Activated effector memory CD4-positive, alpha-beta T cell treated with anti-CD3 and anti-CD28 coated beads, Interleukin-2, amount 50 U/mL, for 16 hours (primary cell): ENCODE measurements around the gene BRINP3.

Source experiments
- DNase-seq: peaks from one replicate; pipeline ENCODE4 v3.0.0-alpha.2; 2020

The BRINP3 gene

DNA sequence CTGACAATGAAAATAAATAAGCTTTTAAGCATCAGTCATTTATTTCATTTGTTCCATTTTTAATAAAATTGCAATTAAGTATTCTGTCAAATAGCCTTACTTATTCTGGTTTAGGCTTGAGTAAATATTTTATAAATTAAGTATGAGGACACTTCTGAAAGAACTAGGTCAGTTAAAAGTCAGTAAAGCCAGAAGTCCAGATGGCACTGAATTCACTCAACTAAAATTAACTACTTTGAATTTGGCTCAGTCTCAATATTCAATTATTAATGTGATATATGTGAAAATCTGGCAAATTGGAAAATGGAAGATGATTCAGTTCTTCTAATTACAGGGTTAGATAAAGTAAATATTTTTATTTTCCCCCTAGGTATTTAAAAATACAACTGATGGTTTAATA lies 174.2 kb downstream of the BRINP3 start:
- DNase-seq = no peak

DNA sequence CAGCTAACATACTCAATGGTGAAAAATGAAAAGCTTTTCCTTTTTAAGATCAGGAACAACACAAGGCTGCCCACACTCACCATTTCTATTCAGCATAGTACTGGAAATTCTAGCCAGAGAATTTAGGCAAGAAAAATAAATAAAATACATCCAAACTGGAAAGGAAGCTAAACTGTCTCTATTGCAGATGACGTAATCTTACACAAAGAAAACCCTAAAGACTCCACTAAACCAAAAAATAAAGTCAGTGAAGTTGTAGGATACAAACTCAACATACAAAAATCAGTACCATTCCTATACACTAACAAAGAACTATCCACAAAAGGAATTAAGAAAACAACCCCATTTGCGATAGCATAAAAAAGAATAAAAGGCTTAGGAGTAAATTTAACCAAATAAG lies 181.2 kb downstream of the BRINP3 start:
- DNase-seq = no peak

DNA sequence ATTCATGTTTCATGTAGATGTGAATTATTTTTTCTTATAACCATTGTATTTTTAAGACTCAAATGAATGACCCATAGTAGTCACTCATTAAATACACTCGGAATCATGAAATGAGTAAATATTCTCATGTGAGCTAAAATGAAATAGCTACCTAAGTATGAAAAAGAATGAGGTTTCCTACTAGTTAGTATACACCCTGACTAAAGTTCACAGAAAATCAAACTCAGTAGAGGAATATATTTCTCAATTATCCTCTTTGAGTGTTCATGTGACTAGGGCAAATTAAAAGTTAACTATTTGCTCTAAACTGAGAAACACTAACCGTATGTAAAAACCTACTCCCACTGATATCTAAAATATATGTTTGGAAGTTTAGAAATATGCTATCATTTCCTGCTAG lies 187.8 kb downstream of the BRINP3 start:
- DNase-seq = no peak

DNA sequence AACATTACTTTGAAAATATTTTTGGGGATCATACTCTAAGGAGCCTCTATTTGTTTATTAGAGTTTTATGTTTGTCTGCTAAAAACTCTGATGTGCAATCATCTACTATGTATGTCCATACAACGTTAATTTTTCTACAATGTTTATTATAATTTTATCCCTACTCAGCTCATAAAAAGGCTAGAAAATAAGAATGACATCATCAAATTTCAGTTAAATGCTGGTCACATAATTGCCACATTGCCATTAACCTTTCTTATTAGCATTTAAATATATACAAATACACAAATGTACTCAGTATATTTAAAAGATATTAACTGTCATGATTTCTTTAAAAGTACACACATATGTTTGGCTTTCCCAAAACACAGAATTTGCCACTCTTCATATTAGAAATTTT lies 191.6 kb downstream of the BRINP3 start:
- no peak for DNase-seq

DNA sequence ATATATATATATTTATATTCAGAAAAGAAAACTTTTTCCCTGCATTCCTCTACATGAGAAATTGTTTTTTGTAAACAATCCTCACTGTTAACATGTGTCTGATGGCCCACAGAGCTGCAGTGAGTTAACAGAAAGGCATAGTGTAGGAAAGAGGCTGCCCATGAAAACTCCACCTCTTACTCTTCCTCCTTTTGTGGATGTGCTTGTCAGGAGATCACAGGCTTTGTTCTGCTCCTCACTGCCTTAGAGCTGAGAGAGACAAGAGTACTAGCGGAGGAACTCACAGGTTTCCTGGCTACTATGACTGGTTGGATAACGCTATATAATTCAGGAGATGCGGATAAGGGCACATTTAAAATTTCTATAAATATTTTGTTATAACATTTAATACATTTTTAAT lies 200.6 kb downstream of the BRINP3 start:
- DNase-seq = no peak

DNA sequence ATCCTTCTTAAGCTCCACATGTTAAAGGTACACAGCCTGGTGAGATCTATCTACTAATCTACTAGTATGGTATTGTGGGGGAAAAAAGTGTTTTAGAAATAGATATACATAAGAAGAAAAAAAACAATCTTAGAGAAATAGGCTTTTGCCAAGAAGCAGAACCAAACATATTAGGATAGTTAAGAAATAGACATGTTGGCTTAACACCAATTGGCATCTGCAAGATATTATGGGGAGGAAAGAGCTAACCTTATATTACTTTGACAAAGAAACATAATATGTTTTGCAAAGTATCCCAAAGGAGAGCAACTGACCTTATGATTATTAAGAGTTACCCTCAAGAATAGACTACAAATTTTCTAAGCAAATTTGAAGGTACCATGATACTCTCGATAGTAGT lies 202.9 kb downstream of the BRINP3 start:
- DNase-seq = no peak

DNA sequence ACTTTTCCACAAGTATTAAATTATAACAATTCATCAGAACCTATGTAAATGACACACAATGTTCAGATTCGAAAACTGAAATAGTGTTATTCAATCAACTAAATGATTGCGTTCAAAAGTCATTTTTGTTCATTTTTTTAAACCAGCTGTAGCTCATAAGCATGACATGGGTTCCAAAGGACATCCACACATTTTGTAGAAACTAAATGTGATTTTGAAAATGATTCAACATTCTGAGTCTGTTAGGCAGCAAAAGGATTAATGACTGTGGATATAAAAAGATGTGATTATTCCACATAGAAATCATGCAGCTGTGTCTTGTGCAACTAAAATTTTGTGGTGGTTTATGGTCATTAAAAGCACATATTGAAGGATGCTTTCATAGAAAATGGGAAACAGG lies 204.5 kb downstream of the BRINP3 start:
- DNase-seq = no peak

DNA sequence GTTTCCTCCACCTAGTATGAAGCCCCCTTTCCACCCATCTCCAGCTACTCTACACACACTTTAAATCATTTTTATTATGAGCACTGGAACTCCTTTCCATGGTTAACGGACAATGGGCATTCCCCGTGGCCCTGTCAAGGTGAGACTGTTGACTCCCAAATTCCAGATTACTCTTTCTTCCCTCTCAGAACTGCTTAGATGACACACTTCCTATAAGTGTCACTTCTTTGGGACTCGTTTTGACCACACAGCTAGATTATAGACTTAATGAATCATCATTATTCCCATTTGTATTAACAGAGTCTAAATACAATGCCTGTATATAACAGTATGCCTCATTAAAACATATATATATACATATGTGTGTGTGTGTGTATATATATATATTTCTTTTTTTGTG lies 215.1 kb downstream of the BRINP3 start:
- DNase-seq = no peak

DNA sequence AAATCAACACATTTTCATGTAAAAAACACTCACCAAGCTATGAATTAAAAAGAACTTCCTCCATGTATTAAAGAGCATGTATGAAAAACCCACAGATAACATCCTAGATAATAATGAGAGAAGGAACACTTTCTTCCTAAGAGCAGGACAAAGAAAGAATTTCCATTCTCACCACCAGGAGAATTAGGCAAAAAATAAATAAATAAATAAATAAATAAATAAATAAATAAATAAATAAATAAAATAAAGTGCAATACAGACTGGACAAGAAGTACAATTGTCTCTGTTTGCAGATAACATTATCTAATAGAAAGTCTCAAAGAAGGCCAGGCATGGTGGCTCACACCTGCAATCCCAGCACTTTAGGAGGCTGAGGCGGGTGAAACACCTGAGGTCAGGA lies 218.2 kb downstream of the BRINP3 start:
- no peak for DNase-seq

DNA sequence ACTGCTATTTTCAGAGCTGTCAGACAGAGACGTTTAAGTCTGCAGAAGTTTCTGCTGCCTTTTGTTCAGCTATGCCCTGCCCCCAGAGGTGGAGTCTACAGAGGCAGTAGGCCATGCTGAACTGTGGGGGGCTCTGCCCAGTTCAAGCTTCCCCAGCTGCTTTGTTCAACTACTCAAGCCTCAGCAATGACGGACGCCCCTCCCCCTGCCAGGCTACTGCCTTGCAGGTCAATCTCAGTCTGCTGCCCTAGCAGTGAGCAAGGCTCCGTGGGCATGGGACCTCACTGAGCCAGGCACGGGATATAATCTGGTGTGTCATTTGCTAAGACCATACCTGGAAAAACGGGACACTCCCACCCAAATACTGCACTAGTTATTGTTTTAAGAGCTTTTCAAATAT lies 219.7 kb downstream of the BRINP3 start:
- no peak for DNase-seq

DNA sequence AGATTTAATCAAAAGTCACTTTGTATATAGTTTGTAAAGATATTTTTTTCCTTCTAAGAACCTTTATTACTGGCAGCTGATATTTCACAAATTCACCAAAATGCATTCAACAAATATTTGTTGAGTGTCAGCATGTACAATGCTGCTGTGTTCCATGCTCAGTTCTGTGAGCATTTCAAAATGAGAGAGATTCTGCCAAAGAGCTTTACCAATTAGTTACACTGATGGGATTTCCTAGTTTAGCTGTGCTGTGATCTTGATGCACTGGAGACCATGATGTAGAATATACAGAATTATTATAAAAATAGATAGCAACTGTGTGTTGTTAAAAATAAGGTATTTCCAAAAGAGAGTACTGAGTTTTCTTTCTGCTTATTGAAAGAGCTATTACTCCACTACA lies 225.6 kb downstream of the BRINP3 start:
- no peak for DNase-seq

DNA sequence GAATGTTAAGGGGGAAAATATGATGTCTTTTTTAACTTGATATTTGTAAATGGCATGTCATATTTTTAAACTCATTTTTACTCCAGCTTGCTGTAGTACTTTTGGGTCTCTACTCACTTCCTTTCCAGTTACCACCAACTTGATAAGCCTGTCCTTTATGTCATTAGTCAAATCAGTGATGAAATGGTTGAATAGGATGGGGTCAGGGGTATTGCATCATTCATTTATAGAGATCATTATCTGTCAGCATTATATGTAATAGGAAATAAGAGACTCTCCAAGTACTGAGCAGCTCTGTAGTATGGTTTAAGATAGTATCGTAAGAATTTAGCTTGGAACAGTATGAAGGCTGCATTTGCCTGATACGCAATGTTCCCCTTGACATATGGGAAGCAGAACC lies 227.3 kb downstream of the BRINP3 start:
- no peak for DNase-seq

DNA sequence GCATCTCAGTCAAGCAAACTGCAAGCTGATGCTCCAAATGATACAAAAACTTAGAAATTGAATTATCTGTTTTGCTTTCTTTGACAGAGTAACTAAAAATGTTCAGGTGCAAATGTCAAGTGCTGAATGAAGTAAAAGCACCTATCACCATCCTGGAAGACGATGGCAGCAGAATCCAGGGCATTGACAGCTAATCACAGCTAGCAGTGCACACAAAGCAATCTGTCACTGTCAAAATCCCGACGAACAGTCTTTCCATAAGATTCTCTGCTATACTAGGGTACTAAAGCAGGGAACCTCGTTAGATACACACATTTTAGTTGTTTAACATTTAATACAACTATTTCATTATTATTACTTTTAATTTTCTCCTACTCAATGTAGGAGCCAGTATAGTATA lies 233.3 kb downstream of the BRINP3 start:
- DNase-seq = no peak

DNA sequence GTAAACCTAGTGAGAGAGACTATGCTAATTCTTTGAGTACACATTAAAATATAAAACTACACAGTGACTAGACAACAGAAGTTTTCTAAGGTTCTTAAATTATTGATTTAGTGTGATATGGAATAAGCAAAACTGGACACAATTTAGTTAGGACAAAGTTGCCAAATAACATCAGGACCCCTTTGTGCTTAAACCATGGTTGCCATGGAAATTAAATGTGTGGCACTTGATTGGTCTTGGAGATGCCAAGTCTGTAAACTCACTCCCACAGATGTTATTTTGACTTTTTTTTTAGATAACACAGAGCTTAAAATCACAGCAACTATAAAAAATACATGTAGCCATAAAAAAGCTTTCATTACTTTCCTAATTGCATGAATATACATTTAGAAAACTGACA lies 234.6 kb downstream of the BRINP3 start:
- no peak for DNase-seq

DNA sequence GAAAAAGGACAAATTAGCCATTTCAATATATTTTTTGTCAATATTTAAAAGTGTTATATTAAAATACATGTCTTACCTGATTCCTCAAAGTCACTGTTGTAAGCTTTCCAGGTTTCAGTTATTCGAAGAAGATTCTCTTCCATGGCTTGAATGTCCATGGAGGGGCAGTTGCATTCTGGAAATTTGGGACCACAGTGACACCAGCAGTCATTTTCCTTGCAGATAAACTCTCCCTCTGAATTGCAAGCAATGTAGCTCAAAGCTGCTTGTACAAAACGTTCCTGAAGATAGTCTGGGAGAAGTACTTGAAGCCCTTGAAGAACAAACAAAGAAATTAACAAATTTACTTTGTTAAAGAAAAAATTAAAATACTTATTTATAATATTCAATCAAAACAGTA lies 251.7 kb downstream of the BRINP3 start:
- no peak for DNase-seq

DNA sequence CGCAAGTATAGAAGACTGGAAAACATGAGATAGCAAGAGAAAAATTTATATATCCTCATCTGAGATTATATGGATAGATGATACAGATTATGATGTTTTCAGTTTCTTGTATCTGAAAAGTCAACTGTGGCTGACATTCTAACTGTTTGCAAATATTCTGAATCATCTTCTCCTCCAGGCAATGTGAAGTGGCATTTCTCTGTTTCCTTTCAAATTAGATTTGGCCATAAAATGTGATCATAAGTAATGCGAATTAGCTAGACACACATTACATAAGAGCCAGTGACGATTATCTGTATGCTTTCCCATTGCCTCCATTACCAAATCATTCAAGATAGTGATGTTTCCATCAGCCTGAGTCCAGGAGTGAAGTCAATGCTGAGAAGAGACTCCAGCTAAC lies 265.2 kb downstream of the BRINP3 start:
- no peak for DNase-seq

DNA sequence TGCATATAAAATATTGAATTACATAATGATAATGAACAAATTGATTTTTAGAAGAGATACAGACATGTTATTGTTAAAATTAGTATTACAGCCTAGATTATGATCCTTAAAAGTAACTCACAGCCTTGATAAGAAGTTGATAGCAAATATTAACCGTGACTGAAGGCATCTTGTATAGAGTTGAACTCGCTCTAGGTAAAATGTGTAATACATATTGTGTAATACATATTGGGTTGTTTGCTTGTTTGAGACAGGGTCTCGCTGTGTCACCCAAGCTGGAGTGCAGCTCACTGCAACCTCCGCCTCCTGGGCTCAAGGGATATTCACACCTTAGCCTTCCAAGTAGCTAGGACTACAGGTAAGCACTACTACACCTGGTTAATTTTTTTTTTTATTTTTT lies 269.9 kb downstream of the BRINP3 start:
- no peak for DNase-seq

DNA sequence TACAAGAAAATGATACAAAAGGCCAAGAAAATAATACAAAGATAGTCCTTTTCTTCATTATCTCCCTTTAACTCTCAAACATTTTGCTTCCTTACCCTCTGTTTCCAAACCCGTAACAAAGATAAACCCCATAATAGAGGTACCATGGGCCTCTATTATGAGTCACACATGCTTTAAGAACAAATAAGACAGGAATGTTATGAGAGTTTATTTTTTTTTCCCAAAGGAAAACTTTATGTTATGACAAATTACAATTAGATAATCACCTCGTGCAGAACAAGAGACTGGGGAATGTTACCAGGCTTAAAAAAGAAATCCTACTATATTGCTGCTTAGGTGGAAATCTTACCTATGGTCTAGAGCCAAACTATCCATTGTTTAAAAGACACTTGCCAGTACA lies 272.0 kb downstream of the BRINP3 start:
- DNase-seq = no peak

DNA sequence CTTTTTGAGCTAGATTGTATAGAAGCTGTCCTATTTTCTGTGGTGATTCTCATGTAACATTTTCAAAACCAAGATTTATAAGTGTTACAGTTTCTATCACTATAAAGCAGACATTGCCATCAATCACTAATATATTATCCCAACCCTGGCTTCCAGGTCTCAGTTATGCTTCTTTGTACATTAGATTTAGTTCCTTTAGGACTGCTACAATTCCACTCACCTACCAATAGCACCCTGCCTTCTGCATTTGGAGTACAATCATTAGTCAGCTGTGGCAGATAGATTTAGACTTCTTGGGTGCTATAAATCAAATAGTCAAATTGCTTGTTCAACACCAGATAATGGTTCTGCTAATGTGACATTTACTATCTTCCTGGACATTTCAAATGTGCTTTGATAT lies 281.6 kb downstream of the BRINP3 start:
- no peak for DNase-seq

DNA sequence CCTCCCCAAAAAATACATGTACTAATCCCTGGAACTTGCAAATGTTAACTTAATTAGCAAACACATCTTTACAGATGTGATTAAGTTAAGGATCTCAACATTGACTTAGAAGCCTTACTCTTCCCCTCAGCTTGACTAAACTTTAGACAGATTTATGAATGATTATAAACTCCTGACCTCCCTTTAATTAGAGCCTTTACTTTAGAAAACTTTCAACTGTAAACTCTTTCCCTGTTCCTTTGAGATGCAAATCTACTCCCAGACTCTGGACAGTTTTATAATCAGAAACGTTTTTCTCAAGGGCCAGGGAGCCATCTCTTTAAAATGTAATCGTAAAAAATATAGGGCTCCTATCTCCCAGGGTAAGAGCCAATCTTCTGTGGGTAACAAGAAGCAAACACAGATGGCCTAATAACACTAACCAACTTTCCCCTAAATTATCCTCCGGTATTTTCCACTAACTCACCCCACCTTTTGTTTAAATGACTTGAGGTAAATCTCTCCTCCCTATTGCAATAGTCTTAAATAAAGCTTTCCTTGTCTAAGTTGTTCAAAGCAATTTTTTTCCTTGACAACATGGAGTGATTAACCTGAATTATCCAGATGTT lies 284.1 kb downstream of the BRINP3 start:
- no peak for DNase-seq

DNA sequence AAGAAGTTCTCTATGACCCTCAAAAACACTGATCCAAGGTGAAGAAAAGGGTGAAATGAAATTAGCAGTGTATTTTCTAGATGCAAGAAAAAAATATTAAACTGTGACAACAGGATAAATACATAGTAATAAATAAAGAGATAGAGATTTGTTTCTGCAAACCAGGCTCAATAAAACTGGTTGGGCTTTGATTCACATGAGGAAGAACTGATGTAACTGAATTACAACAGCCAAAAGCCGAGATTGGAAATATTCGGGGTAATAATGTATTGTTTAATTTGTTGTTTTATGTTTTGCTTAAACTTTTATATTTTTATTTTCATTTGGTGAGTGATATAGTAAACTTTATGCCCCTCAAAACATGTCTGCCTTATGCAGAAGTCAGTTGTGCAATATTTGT lies 285.0 kb downstream of the BRINP3 start:
- no peak for DNase-seq

DNA sequence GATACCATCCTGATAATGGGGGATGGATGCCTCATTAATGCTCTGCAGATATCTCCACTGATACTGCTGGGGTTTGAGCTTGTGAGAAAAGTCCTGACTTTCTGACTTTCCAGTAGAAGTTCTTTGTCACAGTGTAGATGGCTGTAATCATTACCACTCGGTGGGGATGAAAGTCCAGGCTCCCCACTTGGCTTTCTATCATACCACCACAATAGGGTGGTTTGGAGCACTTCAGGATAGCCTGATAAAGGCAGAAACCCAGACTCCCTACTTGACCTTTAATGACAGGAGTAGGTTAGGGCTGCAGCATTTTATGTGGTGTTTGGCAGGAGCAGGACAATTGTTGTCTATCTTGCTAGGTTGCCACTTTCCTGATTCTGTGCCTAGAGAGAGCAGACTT lies 294.1 kb downstream of the BRINP3 start:
- DNase-seq = no peak

DNA sequence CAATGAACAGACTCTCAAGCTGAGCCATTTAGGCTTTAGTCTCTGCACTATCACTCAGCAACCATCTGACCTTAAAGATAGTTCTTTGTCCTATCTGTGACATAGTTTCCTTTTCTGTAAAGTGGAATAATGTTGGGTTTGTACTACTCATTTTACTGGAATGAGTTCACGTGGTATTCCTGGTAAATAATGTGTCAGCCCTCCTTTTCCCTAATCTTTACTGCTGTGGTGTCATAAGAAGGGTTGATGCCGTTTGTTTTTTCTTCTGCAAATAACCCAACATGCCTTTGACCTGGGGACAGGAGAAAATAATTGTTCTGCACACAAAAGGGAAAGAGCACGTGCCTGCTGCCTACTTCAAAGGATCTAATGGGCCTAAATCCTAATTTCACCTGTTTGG lies 297.8 kb downstream of the BRINP3 start:
- DNase-seq = no peak

DNA sequence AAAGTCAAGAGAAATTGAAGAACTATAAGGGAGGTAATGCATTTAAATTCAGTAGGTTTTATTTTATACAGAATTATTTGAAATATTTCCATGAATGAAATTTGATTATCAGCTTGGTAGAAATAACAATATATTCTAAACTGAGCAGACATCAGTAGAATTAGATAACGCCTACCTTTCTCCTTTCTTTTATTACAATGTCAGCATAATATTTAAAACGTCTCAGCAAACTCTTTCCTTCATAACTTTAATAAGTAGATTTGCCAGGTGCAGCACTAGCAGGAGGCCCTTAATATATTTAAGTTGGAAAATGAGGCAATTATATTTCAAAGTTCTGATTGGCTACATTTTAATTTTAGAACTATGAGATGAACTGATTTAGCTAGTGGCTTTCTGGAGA lies 298.8 kb downstream of the BRINP3 start:
- DNase-seq = no peak

DNA sequence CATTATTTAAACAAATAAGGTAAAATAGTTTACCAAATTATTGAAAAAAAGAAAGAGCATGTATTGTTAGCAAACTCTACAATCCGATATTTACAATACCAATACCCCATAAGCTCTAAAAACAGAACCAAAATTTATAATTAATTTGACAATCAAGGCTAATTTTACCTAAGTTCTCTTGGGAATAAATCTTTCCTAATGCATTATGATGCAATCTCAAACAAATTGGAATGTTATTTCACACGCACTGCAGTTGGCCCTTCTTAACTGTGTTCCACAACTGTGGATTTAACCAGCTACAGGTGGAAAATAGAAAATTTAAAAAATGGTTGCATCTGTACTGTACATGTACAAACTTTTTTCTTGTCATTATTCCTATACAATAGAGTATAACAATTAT lies 300.1 kb downstream of the BRINP3 start:
- DNase-seq = no peak

DNA sequence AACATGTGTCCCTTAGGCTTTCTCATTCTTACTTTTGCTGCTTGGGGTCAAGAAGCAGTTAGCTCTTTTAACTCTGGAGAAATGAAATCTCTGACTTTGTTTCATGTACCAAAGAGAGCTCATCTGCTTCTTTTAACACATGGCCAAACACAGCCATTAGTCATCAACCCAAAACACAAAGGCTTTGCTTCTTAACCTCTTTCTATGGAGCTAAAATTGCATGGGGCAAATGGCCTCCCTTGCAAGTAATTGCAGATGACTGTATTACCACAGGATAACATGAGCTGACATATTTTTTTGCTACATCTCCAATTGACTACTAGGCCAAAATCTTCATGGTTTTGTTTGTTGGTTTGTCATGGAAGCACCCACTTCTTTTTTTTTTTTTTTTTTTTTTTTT lies 300.9 kb downstream of the BRINP3 start:
- DNase-seq = no peak
